Activated CD8-positive, alpha-beta memory T cell treated with anti-CD3 and anti-CD28 coated beads, Interleukin-2, amount 50 U/mL, for 48 hours (primary cell): ENCODE results near the gene IL31.
"Not testable (repeated sequence)": the region's sequence is repeated elsewhere in the genome, so short reads cannot be mapped to it uniquely, and the experiment has no call there.

Experiments used
- DNase-seq: peaks from one replicate; pipeline ENCODE4 v3.0.0-alpha.2; 2020

Gene IL31

GRCh38 chr12:122174155-122174845 lies at the start of gene IL31:
Gene IL31 (minus strand): TSS chr12:122174221. CDS start chr12:122174172, 49 bp downstream.
- peak; percentile 67 for DNase-seq

- no peak for DNase-seq
Measured at GRCh38 chr12:122216445-122216844, 42.4 kb upstream of the IL31 start.

GRCh38 chr12:122215771-122216170 lies 41.8 kb upstream of the IL31 start:
- no peak for DNase-seq

- no peak for DNase-seq
Measured at GRCh38 chr12:122208073-122208820, 34.2 kb upstream of the IL31 start.

- no peak for DNase-seq
Measured at GRCh38 chr12:122207391-122207790, 33.4 kb upstream of the IL31 start.

- DNase-seq, result no peak
Measured at GRCh38 chr12:122206976-122207375, 33.0 kb upstream of the IL31 start.

- no peak for DNase-seq
Measured at GRCh38 chr12:122206111-122206881, 32.3 kb upstream of the IL31 start.

- DNase-seq, result no peak
Measured at GRCh38 chr12:122205053-122205925, 31.3 kb upstream of the IL31 start.

- peak; percentile 70 for DNase-seq
Measured at GRCh38 chr12:122204167-122205052, 30.4 kb upstream of the IL31 start.

- DNase-seq, result peak; percentile 84
Measured at GRCh38 chr12:122203301-122204166, 29.5 kb upstream of the IL31 start, which contains the start of gene B3GNT4. Gene B3GNT4 (plus strand): TSS chr12:122203709. CDS start chr12:122204619, 910 bp downstream.

GRCh38 chr12:122202811-122203210 lies 28.8 kb upstream of the IL31 start:
- DNase-seq, result not testable (repeated sequence)

GRCh38 chr12:122202017-122202416 lies 28.0 kb upstream of the IL31 start:
- no peak for DNase-seq

GRCh38 chr12:122201381-122201780 lies 27.4 kb upstream of the IL31 start:
- DNase-seq, result no peak

GRCh38 chr12:122200541-122201175 lies 26.6 kb upstream of the IL31 start:
- DNase-seq, result no peak

GRCh38 chr12:122199484-122200355 lies 25.7 kb upstream of the IL31 start:
- DNase-seq, result no peak

GRCh38 chr12:122197612-122197966 lies 23.6 kb upstream of the IL31 start:
- no peak for DNase-seq

- no peak for DNase-seq
Measured at GRCh38 chr12:122195405-122195804, 21.4 kb upstream of the IL31 start.

GRCh38 chr12:122194804-122195203 lies 20.8 kb upstream of the IL31 start:
- DNase-seq, result no peak

GRCh38 chr12:122192441-122192840 lies 18.4 kb upstream of the IL31 start:
- no peak for DNase-seq
